LNCAP (cell line): Measurements from ENCODE around the gene INSRR.

ENCODE experiments used
- CTCF ChIP-seq: fragments of 450-650 bp; IDR thresholded peaks from 2 replicates; pipeline ENCODE4 v1.5.1; 2017; ENCODE audit warnings: mild to moderate bottlenecking

The INSRR gene

GRCh38 chr1:156812293-156812990 lies 46.5 kb downstream of the INSRR start:
- TF ChIP-seq CTCF = no peak

- no peak for TF ChIP-seq CTCF
Observed at GRCh38 chr1:156811168-156811567, 47.7 kb downstream of the INSRR start.

GRCh38 chr1:156809711-156810366 lies 49.1 kb downstream of the INSRR start:
- no peak for TF ChIP-seq CTCF

GRCh38 chr1:156809281-156809680 lies 49.6 kb downstream of the INSRR start:
- no peak for TF ChIP-seq CTCF

- no peak for TF ChIP-seq CTCF
Observed at GRCh38 chr1:156808186-156809030, 50.5 kb downstream of the INSRR start.

DNA sequence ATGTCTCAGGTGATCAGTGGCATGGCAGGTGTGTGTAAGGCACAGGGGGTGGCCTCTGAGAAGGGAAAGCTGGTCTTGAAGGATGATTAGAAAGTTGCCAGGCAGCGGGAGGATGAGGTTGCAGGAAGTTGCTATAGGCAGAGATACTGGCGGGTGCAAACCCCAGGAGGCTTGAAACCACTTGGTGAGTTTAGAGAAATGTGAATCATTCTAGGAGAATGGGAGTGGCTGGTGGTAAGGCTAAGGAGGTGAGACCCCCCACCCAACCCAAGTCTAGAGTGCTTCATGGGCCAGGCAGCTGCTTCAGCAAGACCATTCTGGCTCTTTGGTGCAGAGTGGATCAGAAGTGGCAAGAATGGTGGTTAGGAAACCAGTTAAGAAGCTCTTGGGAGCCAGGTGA lies 51.3 kb downstream of the INSRR start:
- no peak for TF ChIP-seq CTCF

- no peak for TF ChIP-seq CTCF
Observed at GRCh38 chr1:156806512-156807440, 52.1 kb downstream of the INSRR start.
